ENCODE results near the gene KLLN.
"Not testable (repeated sequence)": the region's sequence is repeated elsewhere in the genome, so short reads cannot be mapped to it uniquely, and the experiment has no call there.

Gene KLLN

DNA sequence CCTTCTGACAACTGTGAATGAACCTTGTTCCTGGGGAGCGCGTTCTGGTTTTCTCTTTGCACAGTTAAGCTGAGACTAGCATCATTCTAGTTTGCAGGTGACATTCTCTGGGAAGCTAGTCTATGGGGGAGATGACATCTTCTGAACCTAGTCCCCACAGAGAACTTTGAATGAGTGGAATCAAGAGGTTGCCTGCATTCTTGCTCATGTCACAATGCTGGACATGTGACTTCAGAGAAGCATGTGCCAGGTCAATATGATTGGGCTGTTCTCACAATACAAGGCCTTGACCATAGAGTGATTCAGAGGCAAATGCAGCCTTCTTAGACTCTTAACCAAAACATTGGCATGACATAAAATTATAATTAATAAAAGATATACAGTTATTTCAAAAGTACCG lies 22.1 kb downstream of the KLLN start:
- no peak for DNase-seq

DNA sequence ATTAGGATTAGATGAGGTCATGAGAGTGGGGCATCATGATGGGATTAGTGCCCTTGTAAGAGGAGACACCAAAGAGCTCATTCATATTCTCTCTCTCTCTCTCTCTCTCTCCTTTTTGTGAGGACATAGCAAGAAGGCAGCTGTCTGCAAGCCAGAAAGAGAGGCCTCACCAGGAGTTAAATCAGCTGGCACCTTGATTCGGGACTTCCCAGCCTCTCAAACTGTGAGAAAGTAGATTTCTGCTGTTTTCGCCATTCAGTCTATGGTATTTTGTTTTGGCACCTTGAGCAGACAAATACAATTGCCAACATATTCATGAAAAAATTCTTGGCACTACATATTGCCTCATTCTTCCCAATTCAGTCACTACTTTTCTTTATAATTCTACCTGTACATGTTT lies 24.7 kb downstream of the KLLN start:
- DNase-seq = no peak

DNA sequence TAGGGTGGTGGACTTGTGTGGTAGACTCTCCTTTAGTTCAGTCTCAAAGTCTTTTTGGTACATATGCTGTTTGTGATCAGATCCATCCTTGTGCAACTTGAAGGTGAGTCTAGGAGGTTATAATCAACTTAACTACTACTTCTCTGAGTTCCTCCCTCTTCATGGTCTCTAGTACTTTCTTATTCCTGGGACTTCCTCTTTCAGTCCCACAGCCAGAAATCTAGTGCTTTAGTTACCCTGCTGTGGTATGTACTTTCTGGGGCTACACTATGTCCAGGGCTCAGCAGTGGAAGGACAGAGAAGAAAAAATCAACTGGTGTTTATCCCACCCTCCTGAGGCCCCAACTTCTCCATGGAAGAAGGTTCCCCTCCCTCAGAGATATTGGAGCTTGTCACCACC lies 25.9 kb downstream of the KLLN start:
- no peak for DNase-seq

DNA sequence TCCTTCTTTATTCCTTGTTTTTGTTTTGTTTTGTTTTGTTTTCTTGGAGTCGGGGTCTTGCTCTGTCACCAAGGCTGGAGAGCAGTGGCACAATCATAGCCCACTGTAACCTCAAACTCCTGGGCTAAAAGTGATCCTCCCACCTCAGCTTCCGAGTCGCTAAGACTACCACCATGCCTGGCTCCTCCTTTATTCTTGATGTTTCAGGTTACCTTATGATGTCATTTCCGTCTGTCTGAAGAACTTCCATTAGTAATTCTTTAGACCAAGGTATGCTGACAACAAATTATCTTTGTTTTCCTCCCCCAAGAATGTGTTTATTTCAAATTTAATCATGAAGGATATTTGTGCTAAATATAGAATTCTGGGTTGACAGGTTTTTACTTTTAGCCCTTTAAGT lies 27.2 kb downstream of the KLLN start:
- DNase-seq = no peak

DNA sequence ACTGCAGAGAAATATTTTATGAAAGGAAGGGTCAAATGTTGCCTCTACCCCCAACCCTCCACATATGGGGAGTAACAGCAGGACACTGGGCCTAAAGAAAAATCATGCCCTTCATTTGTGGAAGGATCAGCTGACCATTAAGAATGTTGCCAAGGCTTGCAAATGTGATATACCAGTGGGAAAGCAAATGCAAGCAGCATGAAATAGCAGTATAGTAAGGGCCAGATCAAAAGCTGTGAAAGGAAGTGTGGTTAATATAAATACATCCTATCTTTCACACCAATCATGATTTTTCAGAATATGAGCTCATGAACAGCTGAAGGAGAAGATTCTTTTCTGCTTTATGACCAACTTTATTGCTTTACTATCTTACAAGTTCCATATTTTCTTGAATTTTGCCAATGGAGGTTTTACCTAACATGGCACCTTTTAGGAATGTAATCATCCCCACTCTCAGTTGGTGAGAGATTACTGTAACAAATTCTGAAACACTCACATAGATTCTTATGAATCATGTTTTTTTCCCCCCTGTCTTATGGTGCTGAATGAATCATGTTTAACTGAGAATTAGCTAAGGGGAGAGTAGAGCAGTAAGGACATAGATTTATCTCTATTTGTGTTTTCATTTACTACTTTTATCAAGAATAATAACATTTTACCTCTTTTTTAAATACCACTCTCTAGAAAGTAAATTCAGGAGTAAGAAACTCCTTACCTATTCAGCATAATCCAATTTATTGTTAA lies 33.2 kb downstream of the KLLN start:
- DNase-seq = no peak

DNA sequence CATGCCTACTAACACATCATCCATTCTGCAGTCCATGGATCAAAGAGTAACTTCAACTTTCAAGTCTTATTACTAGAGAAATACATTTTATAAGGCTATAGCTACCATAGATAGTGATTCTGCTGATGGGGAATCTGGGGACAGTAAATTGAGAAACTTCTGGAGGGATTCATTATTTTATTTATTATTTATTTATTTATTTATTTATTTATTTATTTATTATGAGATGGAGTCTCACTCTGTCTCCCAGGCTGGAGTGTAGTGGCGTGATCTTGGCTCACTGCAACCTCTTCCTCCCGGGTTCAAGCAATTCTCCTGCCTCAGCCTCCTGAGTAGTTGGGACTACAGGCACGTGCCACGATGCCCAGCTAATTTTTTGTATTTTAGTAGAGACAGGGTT lies 34.3 kb downstream of the KLLN start:
- not testable (repeated sequence) for DNase-seq

DNA sequence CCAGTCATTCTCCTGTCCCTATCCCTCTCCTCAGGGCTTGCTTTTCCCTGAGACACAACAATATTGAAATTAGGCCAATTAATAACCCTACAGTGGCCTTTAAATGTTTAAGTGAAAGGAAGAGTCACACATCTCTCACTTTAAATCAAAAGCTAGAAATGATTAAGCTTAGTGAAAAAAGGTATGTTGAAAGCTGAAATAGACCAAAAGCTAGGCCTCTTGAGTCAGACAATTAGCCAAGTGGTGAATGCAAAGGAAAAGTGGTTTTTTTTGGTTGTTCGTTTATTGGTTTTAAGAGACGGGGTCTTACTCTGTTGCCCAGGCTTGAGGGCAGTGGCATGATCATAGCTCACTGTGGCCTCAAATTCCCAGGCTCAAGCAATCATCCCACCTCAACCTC lies 35.7 kb downstream of the KLLN start:
- no peak for DNase-seq

DNA sequence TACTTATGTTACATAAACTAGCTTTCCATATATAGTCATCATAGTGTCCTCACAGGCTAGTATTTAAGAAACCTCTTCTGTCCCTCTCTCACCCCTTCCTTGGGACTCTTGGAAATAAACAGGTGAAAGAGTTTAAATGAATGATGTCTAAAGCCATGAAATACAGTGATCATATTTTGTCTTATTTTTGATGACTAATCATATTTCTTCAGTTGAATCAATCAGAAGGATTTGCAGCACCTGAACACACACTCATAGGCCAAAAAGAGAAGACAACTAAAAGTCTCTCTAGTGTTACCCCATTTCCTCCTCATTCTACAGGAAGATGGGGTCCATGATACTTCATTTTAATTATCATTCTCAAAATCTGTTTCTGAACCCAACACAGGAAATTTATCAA lies 36.7 kb downstream of the KLLN start:
- DNase-seq = no peak

DNA sequence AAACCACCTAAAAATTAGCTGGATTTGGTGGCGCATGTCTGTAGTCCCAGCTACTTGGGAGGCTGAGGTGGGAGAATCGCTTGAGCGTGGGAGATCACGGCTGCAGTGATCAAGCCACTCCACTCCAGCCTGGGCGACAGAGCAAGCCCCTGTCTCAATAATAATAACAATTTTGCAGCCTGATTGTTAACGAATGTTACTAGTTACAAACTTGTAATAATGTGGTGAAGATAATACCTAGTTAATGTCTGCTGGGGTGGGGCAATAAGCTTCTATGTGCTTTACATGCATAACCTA lies 44.1 kb downstream of the KLLN start:
- no peak for DNase-seq

DNA sequence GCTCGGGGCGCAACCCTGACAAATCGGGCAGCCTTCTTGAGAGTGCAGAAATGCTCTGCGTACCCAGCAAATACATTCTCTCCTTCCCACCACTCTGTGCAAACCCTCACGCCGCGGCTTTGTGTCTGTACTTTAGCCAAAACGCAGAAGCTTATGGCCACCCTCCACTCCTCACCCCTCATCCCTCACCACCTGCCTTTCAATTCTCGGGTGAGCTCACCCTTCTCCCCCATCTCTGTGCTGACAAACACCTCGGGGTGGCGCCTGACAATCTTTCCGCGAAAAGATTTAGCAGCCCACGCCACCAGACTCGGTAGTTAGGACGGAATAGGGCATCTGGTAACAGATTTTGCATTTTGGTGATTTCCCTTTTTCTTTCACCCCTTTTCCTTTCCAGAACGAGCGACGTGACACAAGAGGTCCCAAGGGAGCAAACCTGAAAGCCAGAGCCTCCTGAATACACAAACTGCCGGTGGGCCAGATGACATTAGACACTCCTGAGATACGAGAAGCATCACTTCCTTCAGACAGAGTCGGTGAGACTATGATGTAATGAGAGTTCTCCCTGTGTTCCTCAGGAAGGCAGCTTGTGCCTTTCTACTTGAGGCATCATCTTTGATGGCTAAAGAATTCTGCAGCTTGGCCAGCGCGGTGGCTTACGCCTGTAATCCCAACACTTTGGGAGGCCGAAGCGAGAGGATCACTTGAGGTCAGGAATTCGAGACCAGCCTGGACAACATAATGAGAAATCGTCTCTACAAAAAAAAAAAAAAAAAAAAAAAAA lies 44.6 kb downstream of the KLLN start:
- DNase-seq = peak; percentile 50

DNA sequence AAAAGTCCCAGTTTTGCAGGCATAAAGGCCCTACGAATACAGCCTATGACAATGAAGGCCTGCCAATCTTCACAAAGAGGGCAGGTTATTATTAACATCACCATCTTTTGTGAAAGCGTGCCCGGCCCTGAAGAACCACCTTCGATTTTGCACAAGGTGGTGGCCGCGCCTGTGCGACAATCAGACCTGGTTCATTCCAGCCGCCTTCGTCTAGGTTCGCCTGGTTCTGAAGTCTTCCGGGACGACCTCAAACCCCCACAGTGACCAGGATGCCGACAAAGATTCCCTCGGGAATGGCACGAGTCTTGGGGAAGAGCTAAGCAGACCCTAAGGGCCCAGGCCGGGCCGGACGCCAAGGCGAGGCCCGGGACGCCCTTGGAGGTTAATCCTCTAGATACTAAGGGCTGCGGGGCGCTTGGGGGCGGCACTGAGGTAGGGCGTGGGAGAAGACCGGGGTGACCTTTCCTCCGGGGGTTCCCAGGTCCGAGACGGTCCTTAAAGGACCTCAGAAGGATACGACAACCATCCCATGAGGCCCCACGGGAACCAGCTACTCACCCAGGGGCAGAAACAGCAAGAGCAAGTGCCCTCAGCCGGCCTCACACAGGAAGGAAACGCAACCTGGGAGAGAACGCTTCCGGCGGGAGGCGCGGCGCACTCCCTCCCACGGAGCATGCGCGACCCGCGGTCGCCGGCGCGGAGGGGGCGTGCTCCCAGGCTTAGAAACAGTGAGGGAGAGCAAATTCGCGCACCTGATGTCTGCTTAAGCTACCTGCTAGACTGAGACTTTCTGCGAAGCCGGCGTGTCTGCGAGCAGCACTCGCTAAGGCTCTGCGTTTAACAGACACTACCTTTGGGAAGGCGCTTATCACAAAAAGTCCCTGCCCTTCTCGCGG lies 45.5 kb downstream of the KLLN start, which contains the start of gene ATAD1:
Gene ATAD1, minus strand, starts transcription at position 618 of the 896 bp plus-strand sequence. CDS start 3,627 bp downstream, outside the sequence.
- DNase-seq = peak; percentile 91

DNA sequence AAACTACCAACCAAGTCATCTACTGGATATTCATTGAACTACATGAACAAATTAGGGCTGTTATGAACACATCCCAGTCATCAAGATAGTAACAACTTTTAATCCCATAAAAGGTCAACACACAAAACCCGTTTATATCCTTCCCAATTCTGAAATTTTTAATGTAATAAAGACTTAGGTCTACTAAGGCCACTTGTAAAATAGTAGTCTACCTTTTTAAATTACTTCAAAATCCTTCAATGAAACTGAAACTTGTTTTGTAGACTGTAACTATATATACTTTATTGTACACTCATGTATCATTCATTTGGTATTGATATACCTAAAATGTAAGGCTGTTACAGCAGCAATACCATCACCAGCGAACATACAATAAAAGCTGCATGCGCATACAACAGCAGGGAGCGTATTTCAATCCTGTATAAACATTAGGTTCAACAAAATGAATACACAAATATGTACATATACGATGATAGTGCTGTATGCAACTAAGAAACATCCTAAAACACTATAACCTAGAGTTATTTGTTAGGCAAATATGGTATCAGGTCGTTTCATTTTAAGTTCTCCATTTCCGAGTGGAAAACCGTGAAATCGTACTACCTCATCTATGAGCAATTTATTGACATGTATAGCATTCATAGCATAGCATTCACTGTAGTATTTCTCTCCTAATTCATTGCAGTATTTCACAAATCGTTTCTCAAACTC lies 46.3 kb downstream of the KLLN start:
- DNase-seq = no peak

DNA sequence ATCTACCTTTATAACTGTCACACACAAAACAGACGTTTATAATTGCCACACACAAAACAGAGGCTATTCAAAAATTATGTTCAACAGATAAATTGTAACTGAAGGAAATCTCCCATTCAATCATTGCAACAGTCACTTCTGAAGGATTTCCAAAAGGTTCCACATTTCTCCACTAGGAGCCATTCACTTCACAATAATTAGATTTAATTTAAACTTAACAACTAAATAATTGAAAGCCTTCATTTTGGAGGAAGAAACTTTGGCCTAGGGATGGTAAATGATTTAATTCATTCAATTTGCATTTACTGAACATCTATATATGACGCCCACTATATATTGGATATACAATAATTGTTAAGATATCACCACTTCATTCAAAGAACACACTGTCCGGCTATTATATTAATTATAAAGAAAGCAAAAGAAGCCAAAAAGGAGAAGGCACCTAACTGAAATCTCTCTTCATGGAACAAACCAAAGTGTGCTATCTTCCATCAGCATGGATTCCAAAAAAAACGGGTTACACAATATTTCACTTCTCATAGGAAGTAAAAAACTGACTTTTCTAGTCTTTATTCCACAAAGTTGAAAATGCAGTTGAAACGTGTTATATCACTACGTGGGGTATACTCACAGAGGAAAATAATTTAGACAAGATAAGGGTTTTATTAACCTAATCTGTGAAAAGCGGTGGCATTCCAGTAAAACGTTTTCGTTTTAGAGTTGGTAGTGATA lies 47.0 kb downstream of the KLLN start:
- no peak for DNase-seq

Data from NCI-H146 (cell line).